HEK293T (cell line): ENCODE results near the gene NIT2.
"Not testable (repeated sequence)": the region's sequence is repeated elsewhere in the genome, so short reads cannot be mapped to it uniquely, and the experiment has no call there.

Source experiments
- CTCF ChIA-PET: fragments of 350-600 bp; formaldehyde crosslinking; extraction: SDS; loops from one replicate; lab custom pipeline; 2021; ENCODE audit warnings: antibody characterized with exemption, inconsistent platforms; lab: Yijun Ruan, JAX
- POLR2A ChIA-PET: fragments of 350-600 bp; formaldehyde crosslinking; extraction: SDS; loops from one replicate; lab custom pipeline; 2020; ENCODE audit warnings: antibody characterized with exemption, inconsistent platforms; lab: Yijun Ruan, JAX
- DNase-seq: peaks from one replicate; pipeline ENCODE4 v3.0.0; 2012; ENCODE audit warnings: mixed read lengths; ENCODE audit errors: extremely low spot score
- ARNT ChIP-seq: fragments of 450-650 bp; IDR thresholded peaks from 2 replicates; pipeline ENCODE4 v1.6.1; 2017; ENCODE audit warnings: mild to moderate bottlenecking
- BHLHE40 ChIP-seq: fragments of 450-650 bp; IDR thresholded peaks from 2 replicates; pipeline ENCODE4 v1.6.1; 2016; ENCODE audit warnings: mild to moderate bottlenecking, moderate library complexity, borderline replicate concordance
- CTBP1 ChIP-seq: fragments of 450-650 bp; IDR thresholded peaks from 2 replicates; pipeline ENCODE4 v1.6.1; 2016; ENCODE audit warnings: borderline replicate concordance
- ELF4 ChIP-seq: fragments of 450-650 bp; IDR thresholded peaks from 2 replicates; pipeline ENCODE4 v1.6.1; 2017; ENCODE audit warnings: antibody characterized with exemption
- FOXA1 ChIP-seq: fragments of 450-650 bp; IDR thresholded peaks from 2 replicates; pipeline ENCODE4 v1.6.1; 2016; ENCODE audit warnings: mild to moderate bottlenecking
- FOXK2 ChIP-seq: fragments of 450-650 bp; IDR thresholded peaks from 2 replicates; pipeline ENCODE4 v1.6.1; 2016; ENCODE audit warnings: mild to moderate bottlenecking
- FOXM1 ChIP-seq: fragments of 450-650 bp; IDR thresholded peaks from 2 replicates; pipeline ENCODE4 v1.6.1; 2017; ENCODE audit warnings: mild to moderate bottlenecking, borderline replicate concordance
- HDGF ChIP-seq: fragments of 450-650 bp; IDR thresholded peaks from 2 replicates; pipeline ENCODE4 v1.6.1; 2017; ENCODE audit warnings: antibody characterized with exemption, borderline replicate concordance
- L3MBTL2 ChIP-seq: fragments of 450-650 bp; conservative IDR thresholded peaks from 2 replicates; pipeline ENCODE4 v1.6.1; 2016; ENCODE audit warnings: mild to moderate bottlenecking
- LEF1 ChIP-seq: fragments of 450-650 bp; IDR thresholded peaks from 2 replicates; pipeline ENCODE4 v1.6.1; 2017; ENCODE audit warnings: mild to moderate bottlenecking, borderline replicate concordance
- NFRKB ChIP-seq: fragments of 450-650 bp; IDR thresholded peaks from 2 replicates; pipeline ENCODE4 v1.6.1; 2016; ENCODE audit warnings: mild to moderate bottlenecking, moderate library complexity
- SP1 ChIP-seq: fragments of 450-650 bp; IDR thresholded peaks from 2 replicates; pipeline ENCODE4 v1.6.1; 2017
- SUZ12 ChIP-seq: fragments of 450-650 bp; IDR thresholded peaks from 2 replicates; pipeline ENCODE4 v1.6.1; 2016; ENCODE audit warnings: mild to moderate bottlenecking
- TARDBP ChIP-seq: fragments of 450-650 bp; IDR thresholded peaks from 2 replicates; pipeline ENCODE4 v1.6.1; 2016
- ZNF384 ChIP-seq: fragments of 450-650 bp; IDR thresholded peaks from 2 replicates; pipeline ENCODE4 v1.6.1; 2016
- TF ChIP-seq, protein P1 (sequence below): fragments of 450-650 bp; IDR thresholded peaks from 2 replicates; pipeline ENCODE4 v1.6.1; 2016

The NIT2 gene

DNA sequence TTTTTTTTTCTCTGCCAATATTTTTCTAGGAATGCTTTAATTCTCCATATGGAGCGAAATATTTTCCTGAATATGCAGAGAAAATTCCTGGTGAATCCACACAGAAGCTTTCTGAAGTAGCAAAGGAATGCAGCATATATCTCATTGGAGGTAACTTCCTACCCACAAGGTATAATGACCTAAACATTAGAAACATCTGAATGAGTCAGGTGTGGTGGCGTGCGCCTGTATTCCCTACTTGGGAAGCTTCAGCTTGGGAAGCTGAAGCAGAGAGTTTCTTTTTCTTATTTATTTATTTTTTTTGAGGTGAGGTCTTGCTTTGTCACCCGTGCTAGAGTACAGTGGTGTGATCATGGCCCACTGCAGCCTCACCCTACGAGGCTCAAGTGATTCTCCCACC is 5.2 kb downstream of the NIT2 start:
- no peak for TF ChIP-seq ELF4
- no peak for TF ChIP-seq TARDBP
- TF ChIP-seq CTBP1: no peak
- TF ChIP-seq L3MBTL2: no peak
- no peak for TF ChIP-seq ZNF384
- no peak for TF ChIP-seq BHLHE40
- no peak for TF ChIP-seq SUZ12
- no peak for TF ChIP-seq LEF1
- TF ChIP-seq NFRKB: no peak
- no peak for TF ChIP-seq FOXA1
- no peak for TF ChIP-seq ARNT
- no peak for TF ChIP-seq FOXM1
- no peak for TF ChIP-seq HDGF
- ChIA-PET CTCF (no interaction called here), POLR2A (no interaction called here)
- no peak for DNase-seq

GRCh38 chr3:100340527-100340926 is 6.0 kb downstream of the NIT2 start:
- no peak for TF ChIP-seq ZNF384
- TF ChIP-seq FOXK2: no peak
- no peak for TF ChIP-seq SUZ12
- ChIA-PET POLR2A (no interaction called here), CTCF (no interaction called here)
- no peak for DNase-seq

DNA sequence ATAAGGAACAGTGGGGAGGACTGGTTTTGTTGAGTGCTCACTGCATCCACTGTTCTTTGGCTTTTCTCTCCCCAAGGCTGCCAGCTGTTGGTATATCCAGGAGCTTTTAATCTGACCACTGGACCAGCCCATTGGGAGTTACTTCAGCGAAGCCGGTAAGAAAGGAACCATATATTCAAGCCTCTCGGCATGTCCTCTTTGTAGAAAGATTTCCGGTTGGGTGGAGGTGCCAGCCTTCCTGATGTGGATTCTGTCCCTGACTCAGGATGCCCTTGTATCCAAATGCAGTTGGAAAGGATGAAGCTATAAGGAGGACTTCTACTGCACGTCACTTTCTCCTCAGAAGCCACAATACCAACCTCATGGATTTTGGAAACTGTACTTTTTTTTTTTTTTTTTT is 14.2 kb downstream of the NIT2 start:
- no peak for DNase-seq
- ChIA-PET CTCF (no interaction called here), POLR2A (no interaction called here)
- TF ChIP-seq HDGF: no peak

DNA sequence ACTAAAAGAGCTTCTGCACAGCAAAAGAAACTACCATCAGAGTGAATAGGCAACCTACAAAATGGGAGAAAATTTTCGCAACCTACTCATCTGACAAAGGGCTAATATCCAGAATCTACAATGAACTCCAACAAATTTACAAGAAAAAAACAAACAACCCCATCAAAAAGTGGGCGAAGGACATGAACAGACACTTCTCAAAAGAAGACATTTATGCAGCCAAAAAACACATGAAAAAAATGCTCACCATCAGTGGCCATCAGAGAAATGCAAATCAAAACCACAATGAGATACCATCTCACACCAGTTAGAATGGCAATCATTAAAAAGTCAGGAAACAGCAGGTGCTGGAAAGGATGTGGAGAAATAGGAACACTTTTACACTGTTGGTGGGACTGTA is 17.2 kb downstream of the NIT2 start:
- DNase-seq, POLR2A ChIA-PET, CTCF ChIA-PET: not testable (repeated sequence)

DNA sequence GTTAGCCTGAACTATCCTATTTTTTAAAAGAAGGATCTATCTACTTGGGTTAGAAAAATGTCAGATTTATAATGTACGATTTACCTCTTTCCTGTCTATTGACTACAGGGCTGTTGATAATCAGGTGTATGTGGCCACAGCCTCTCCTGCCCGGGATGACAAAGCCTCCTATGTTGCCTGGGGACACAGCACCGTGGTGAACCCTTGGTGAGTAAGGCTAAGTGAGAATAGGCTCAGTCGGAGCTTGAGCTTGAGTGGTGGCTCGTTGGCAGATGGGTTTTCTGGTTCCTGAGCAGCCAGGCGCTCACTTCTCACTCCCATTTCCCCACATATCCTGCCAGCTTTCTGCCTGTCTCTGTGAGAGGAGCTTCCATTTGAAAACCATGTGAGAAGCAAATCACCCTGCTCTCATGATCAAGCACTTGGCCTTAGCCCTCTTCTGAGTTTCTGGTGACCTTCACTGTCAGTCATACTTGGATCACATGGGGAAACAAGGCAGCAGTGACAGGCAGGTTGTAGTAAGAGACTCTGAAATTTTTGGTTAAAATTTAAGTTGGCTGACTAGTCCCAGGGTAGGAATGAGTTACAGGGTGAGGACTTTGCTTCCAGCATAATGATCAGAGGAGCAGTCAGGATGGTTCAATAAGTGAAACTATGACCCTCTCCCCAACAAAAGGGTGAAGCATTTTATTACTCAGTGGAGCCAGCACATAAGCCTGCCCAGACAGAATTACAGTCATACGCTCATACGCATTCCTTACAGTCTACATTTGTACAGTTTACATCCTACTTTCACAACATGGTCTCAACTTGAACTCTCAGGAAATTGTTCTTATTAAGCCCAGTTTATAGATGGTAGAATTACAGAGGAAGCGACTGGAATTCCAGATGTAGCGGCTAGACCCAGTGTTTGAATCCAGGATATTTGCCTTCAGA is 18.0 kb downstream of the NIT2 start:
- ChIA-PET POLR2A (no interaction called here), CTCF (no interaction called here)
- TF ChIP-seq FOXK2: no peak
- TF ChIP-seq BHLHE40: no peak
- TF ChIP-seq LEF1: no peak
- TF ChIP-seq TARDBP: no peak
- TF ChIP-seq ZNF384: no peak
- no peak for TF ChIP-seq SUZ12
- no peak for TF ChIP-seq CTBP1
- no peak for TF ChIP-seq FOXM1
- no peak for TF ChIP-seq SP1
- no peak for TF ChIP-seq NFRKB
- no peak for DNase-seq

GRCh38 chr3:100354850-100355249 is 20.3 kb downstream of the NIT2 start:
- no peak for DNase-seq
- TF ChIP-seq ARNT (no peak), ZNF384 (no peak), BHLHE40 (no peak), LEF1 (no peak), L3MBTL2 (no peak), FOXM1 (no peak), HDGF (no peak), ELF4 (no peak), SP1 (no peak), NFRKB (no peak), FOXA1 (no peak), FOXK2 (no peak)
- TF ChIP-seq, protein P1, sequence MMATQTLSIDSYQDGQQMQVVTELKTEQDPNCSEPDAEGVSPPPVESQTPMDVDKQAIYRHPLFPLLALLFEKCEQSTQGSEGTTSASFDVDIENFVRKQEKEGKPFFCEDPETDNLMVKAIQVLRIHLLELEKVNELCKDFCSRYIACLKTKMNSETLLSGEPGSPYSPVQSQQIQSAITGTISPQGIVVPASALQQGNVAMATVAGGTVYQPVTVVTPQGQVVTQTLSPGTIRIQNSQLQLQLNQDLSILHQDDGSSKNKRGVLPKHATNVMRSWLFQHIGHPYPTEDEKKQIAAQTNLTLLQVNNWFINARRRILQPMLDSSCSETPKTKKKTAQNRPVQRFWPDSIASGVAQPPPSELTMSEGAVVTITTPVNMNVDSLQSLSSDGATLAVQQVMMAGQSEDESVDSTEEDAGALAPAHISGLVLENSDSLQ: no peak
- CTCF ChIA-PET: interaction anchor here (0.5 kb wide), 1 partner anchor 39 kb away, joined by 3 read pairs; no protein-coding TSS in a partner anchor
- POLR2A ChIA-PET: no interaction called here

DNA sequence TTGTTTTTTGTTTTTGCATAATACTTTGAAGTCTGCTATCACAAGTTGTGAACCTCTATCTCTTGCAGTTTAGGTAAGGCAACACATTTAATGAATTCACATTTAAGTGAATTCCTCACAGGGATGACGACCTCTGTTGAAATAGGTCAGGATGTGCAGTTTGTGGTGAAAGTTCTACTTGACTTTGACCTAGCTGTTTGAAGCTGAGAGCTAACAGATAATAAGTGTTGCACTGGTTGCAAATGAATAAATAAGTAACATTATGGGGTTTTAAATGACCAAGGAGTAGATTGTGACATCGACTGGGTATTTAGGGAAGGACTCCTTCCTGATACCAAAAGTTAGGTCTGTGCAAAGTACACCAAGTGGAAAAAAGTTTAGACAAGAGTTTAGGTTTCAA is 23.9 kb downstream of the NIT2 start:
- POLR2A ChIA-PET: no interaction called here
- TF ChIP-seq FOXA1: no peak
- TF ChIP-seq SUZ12: no peak
- no peak for TF ChIP-seq ARNT
- TF ChIP-seq ZNF384: no peak
- no peak for TF ChIP-seq FOXK2
- TF ChIP-seq TARDBP: no peak
- TF ChIP-seq L3MBTL2: no peak
- no peak for TF ChIP-seq HDGF
- no peak for TF ChIP-seq BHLHE40
- TF ChIP-seq NFRKB: no peak
- no peak for TF ChIP-seq CTBP1
- no peak for TF ChIP-seq LEF1
- TF ChIP-seq SP1: no peak
- TF ChIP-seq, protein P1: no peak
- TF ChIP-seq FOXM1: no peak
- TF ChIP-seq ELF4: no peak
- no peak for DNase-seq
- CTCF ChIA-PET: no interaction called here
